ENCODE data around the gene RLN3. TPM values are rescaled to one million over a fixed set of nuclear protein-coding genes. Genes with fewer than 3 reads are reported as not detected.

Gene RLN3
- polyA plus RNA-seq, 2 donors: not detected

DNA sequence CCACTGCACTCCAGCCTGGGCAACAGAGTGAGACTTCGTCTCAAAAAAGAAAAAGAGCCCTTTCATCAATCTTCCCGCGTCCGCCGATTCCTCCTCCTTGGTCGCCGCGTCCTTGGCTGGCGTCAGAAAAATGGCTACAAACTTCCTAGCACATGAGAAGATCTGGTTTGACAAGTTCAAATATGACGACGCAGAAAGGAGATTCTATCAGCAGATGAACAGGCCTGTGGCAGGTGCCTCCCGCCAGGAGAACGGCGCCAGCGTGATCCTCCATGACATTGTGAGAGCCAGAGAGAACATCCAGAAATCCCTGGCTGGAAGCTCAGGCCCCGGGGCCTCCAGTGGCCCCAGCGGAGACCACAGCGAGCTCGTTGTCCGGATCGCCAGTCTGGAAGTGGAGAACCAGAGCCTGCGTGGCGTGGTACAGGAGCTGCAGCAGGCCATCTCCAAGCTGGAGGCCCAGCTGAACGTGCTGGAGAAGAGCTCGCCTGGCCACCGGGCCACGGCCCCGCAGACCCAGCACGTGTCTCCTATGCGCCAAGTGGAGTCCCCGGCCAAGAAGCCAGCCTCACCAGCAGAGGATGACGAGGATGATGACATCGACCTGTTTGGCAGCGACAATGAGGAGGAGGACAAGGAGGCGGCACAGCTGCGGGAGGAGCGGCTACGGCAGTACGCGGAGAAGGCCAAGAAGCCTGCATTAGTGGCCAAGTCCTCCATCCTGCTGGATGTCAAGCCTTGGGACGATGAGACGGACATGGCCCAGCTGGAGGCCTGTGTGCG, 42.5 kb downstream of the RLN3 start:
- Histone ChIP-seq H3K27ac (ENCODE audit: low read depth in 2 of 2, low read length in 1 of 2) (no peak overlapping the region), H3K9me3 (ENCODE audit: control insufficient read depth in 2 of 2, insufficient read depth in 1 of 2, low read depth in 1 of 2, low read length in 1 of 2) (no peaks in the 10 kb centered on the region), H3K4me1 (ENCODE audit: control insufficient read depth in 2 of 2, insufficient read depth in 2 of 2, low read length in 1 of 2) (peaks cover 4 to 5% of the 10 kb centered on the region in 2 donors), H3K36me3 (ENCODE audit: control insufficient read depth in 2 of 2, insufficient read depth in 2 of 2, low read length in 1 of 2) (no peaks in the 10 kb centered on the region), H3K27me3 (ENCODE audit: control insufficient read depth in 1 of 2, insufficient read depth in 2 of 2, low read length in 2 of 2) (no peaks in the 10 kb centered on the region), H3K4me3 (ENCODE audit: low read depth in 1 of 2, low read length in 2 of 2) (no peak overlapping the region)
- WGBS, 2 donors: 92 to 93% methylated on average over 43 of the region's 43 CpGs

DNA sequence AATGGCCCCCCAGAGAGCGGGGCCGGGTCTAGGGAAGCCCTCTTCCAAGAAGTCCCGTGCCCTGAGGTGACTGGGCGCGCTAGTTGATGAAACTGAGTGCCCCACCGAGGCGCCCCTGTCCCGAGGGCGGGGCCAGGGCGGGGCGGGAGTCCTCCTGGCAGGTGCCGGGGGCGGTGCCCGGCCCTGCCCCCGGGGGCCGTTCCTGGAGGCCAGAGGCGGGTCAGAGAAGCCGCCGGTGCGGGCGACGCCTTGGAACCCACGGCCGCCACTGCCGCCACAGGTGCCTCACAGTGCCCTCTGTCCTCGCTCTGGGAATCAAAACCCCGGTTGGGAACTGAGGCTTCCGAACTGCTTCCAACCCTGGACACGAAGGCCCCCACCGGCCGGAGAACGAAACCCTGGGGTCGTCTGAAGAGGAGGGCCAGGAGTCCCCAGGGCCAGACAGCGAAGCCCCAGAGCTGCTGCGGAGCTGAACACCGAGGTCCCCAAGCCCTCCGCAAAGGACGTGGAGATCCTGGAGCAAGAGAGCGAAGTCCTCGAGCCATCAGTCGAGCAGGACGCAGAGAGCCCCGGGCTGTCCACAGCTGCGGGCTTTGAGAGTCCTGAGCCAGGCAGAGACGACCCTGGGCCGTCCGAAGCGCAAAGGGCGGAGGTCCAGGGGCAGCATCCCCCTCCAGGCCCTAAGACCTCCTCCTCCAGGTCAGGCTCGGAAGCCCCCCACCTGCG, 44.8 kb downstream of the RLN3 start, which contains the start of gene MISP3:
MISP3 (plus strand) TSS at position 252 of the 726 bp plus-strand sequence. CDS start 524 bp downstream, outside the sequence.
- no peaks in the 10 kb centered on the region for H3K9me3 ChIP-seq (ENCODE audit: control insufficient read depth in 2 of 2, insufficient read depth in 1 of 2, low read depth in 1 of 2, low read length in 1 of 2)
- peaks cover 4 to 5% of the 10 kb centered on the region in 2 donors for H3K4me1 ChIP-seq (ENCODE audit: control insufficient read depth in 2 of 2, insufficient read depth in 2 of 2, low read length in 1 of 2)
- H3K27ac ChIP-seq (ENCODE audit: low read depth in 2 of 2, low read length in 1 of 2): peak within 1 kb of the TSS; percentile 93 to 97
- H3K4me3 ChIP-seq (ENCODE audit: low read depth in 1 of 2, low read length in 2 of 2): peak within 1 kb of the TSS; percentile 62 to 76
- H3K27me3 ChIP-seq (ENCODE audit: control insufficient read depth in 1 of 2, insufficient read depth in 2 of 2, low read length in 2 of 2): no peaks in the 10 kb centered on the region
- WGBS, 2 donors: 2% methylated on average over 48 to 51 of the region's 51 CpGs
- no peaks in the 10 kb centered on the region for H3K36me3 ChIP-seq (ENCODE audit: control insufficient read depth in 2 of 2, insufficient read depth in 2 of 2, low read length in 1 of 2)

DNA sequence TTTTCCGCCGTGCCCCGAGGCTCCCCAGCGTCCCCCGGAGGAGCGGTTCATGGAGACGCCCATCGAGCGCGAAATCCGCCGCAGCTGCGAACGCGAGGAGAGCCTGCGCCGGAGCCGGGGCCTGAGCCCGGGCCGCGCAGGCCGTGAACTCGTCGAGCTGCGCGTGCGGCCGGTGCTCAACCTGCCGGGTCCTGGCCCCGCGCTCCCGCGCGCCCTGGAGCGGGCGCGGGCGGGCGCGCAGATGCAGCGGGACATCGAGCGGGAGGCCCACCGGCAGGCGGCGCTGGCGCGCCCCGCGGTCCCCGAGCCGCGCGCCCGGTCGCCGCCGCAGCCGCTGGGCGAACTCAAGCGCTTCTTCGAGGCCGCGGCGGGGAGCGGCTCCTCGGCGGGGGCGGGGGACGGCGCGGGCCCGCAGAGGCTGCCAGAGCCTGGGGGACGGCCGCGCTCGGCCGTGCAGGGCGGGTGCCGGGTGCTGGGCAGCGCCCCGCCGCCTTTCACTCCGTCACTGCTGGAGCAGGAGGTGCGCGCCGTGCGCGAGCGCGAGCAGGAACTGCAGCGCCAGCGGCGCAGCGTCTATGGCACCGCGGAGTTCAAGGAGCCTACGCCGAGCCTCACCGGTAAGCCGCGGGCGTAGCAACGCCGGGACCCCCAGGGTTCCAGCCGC, 45.4 kb downstream of the RLN3 start:
- H3K27ac ChIP-seq (ENCODE audit: low read depth in 2 of 2, low read length in 1 of 2): peak overlapping the region; percentile 93 to 97
- H3K4me1 ChIP-seq (ENCODE audit: control insufficient read depth in 2 of 2, insufficient read depth in 2 of 2, low read length in 1 of 2): peaks cover 4 to 5% of the 10 kb centered on the region in 2 donors
- no peaks in the 10 kb centered on the region for H3K9me3 ChIP-seq (ENCODE audit: control insufficient read depth in 2 of 2, insufficient read depth in 1 of 2, low read depth in 1 of 2, low read length in 1 of 2)
- H3K4me3 ChIP-seq (ENCODE audit: low read depth in 1 of 2, low read length in 2 of 2): peak overlapping the region; percentile 62 to 76
- WGBS, 2 donors: 1% methylated on average over 62 to 106 of the region's 106 CpGs
- H3K36me3 ChIP-seq (ENCODE audit: control insufficient read depth in 2 of 2, insufficient read depth in 2 of 2, low read length in 1 of 2): no peaks in the 10 kb centered on the region
- H3K27me3 ChIP-seq (ENCODE audit: control insufficient read depth in 1 of 2, insufficient read depth in 2 of 2, low read length in 2 of 2): no peaks in the 10 kb centered on the region

DNA sequence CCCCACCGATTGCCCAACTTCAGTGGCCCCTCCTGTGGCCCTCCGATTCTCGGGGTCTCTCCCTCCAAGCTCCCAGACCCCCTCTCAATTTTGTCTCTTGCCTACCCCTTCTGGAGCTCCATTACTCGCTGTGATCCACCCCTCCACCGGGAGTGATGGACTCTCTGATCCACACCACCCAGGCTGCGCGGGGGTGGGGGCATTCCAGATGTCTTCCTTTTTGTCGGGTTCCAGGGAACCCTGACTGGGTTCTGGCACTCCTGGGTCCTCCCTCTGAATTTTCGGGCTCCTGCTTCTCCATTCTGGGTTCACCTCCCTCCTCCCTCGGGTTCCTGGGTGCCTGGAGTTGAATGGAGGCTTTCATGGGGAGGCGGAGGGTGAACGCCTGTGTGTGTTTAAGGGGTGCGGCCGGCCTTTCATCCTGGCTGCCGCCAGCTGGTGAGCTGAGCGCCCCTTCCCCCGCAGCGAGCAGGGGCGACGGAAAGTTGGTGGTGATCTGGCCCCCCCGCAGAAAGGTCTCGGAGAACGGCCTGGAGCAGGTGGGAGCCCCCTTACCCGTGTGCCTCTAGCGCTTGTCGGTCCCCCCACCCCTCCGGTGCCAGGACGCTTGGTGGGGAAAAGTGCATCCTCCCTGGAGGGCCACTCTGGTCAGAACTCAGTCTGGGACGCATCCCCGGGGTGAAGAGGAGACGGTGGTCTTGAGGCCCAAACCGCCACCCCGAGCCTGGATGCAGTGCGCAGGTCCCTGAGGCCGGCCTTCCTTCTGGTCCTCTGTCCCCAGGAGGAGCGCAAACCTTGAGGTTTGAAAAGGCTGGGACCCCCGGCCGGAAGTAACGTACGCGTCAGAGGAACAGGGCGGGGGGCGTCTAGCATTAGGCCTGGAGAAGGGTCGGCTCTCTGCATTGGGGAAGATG, 46.2 kb downstream of the RLN3 start:
- 1% methylated on average over 44 of the region's 44 CpGs for WGBS, 2 donors
- no peaks in the 10 kb centered on the region for H3K36me3 ChIP-seq (ENCODE audit: control insufficient read depth in 2 of 2, insufficient read depth in 2 of 2, low read length in 1 of 2)
- H3K27me3 ChIP-seq (ENCODE audit: control insufficient read depth in 1 of 2, insufficient read depth in 2 of 2, low read length in 2 of 2): no peaks in the 10 kb centered on the region
- H3K4me1 ChIP-seq (ENCODE audit: control insufficient read depth in 2 of 2, insufficient read depth in 2 of 2, low read length in 1 of 2): peaks cover 4 to 5% of the 10 kb centered on the region in 2 donors
- peak overlapping the region; percentile 93 to 97 for H3K27ac ChIP-seq (ENCODE audit: low read depth in 2 of 2, low read length in 1 of 2)
- H3K9me3 ChIP-seq (ENCODE audit: control insufficient read depth in 2 of 2, insufficient read depth in 1 of 2, low read depth in 1 of 2, low read length in 1 of 2): no peaks in the 10 kb centered on the region
- H3K4me3 ChIP-seq (ENCODE audit: low read depth in 1 of 2, low read length in 2 of 2): peak overlapping the region; percentile 62 to 76

DNA sequence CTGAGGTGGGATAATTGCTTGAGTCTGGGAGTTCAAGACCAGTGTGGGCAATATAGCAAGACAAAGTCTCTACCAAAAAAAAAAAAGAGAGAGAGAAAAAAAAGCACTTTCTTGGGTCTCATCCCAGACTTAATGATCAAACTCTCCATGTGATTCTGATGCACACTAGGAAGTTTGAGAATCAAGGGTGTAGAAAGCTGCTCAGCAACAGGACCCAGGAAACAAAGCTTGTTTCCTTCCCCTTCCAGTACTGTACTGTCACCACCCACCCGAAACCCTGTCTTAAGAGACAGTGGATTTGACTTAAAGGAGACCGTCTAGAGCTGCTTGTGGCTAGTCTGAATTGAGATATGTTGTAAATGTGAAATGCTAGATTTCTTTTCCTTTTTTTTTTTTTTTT, 50.5 kb downstream of the RLN3 start:
- Histone ChIP-seq H3K27me3 (ENCODE audit: control insufficient read depth in 1 of 2, insufficient read depth in 2 of 2, low read length in 2 of 2) (no peaks in the 10 kb centered on the region), H3K9me3 (ENCODE audit: control insufficient read depth in 2 of 2, insufficient read depth in 1 of 2, low read depth in 1 of 2, low read length in 1 of 2) (no peaks in the 10 kb centered on the region), H3K27ac (ENCODE audit: low read depth in 2 of 2, low read length in 1 of 2) (no peak overlapping the region), H3K4me3 (ENCODE audit: low read depth in 1 of 2, low read length in 2 of 2) (no peak overlapping the region), H3K36me3 (ENCODE audit: control insufficient read depth in 2 of 2, insufficient read depth in 2 of 2, low read length in 1 of 2) (no peaks in the 10 kb centered on the region), H3K4me1 (ENCODE audit: control insufficient read depth in 2 of 2, insufficient read depth in 2 of 2, low read length in 1 of 2) (peaks cover 4 to 8% of the 10 kb centered on the region in 2 donors)
- 73 to 78% methylated on average over 2 of the region's 2 CpGs for WGBS, 2 donors

Other genes with a start within 250 kb of the RLN3 start
- gene ZSWIM4, start 232.7 kb upstream of the RLN3 start, polyA plus RNA-seq: 10 to 100 TPM; 10.1 to 17.0 TPM
- not detected for gene NANOS3, start 151.0 kb upstream of the RLN3 start, polyA plus RNA-seq
- 10 to 100 TPM in 1 of 2 donors, 1 to 10 TPM in 1; 7.5 to 13.0 TPM for gene BRME1, start 122.0 kb upstream of the RLN3 start, polyA plus RNA-seq
- 10 to 100 TPM; 34.0 to 58.9 TPM for gene CC2D1A, start 121.9 kb upstream of the RLN3 start, polyA plus RNA-seq
- gene PODNL1, start 89.7 kb upstream of the RLN3 start, polyA plus RNA-seq: 1 to 10 TPM; 3.9 to 5.3 TPM
- 10 to 100 TPM; 31.6 to 50.5 TPM for gene DCAF15, start 75.6 kb upstream of the RLN3 start, polyA plus RNA-seq
- 1 to 10 TPM; 3.8 to 6.6 TPM for gene RFX1, start 21.8 kb upstream of the RLN3 start, polyA plus RNA-seq
- 1 to 10 TPM; 1.3 to 2.3 TPM for gene IL27RA, start 3.6 kb downstream of the RLN3 start, polyA plus RNA-seq
- under 1 TPM; 0.08 to 0.45 TPM for gene PALM3, start 33.9 kb downstream of the RLN3 start, polyA plus RNA-seq
- gene MISP3, start 44.6 kb downstream of the RLN3 start, polyA plus RNA-seq: 1 to 10 TPM; 3.1 to 7.1 TPM
- not detected for gene C19orf67, start 57.6 kb downstream of the RLN3 start, polyA plus RNA-seq
- gene SAMD1, start 62.6 kb downstream of the RLN3 start, polyA plus RNA-seq: 10 to 100 TPM; 27.6 to 28.4 TPM
- 10 to 100 TPM; 31.2 to 32.2 TPM for gene PRKACA, start 89.6 kb downstream of the RLN3 start, polyA plus RNA-seq
- 10 to 100 TPM in 1 of 2 donors, 1 to 10 TPM in 1; 9.1 to 14.6 TPM for gene ASF1B, start 108.4 kb downstream of the RLN3 start, polyA plus RNA-seq
- 10 to 100 TPM in 1 of 2 donors, 1 to 10 TPM in 1; 4.7 to 11.1 TPM for gene ADGRL1, start 178.0 kb downstream of the RLN3 start, polyA plus RNA-seq